ENCODE data around the gene DAG1.

DAG1 gene

DNA sequence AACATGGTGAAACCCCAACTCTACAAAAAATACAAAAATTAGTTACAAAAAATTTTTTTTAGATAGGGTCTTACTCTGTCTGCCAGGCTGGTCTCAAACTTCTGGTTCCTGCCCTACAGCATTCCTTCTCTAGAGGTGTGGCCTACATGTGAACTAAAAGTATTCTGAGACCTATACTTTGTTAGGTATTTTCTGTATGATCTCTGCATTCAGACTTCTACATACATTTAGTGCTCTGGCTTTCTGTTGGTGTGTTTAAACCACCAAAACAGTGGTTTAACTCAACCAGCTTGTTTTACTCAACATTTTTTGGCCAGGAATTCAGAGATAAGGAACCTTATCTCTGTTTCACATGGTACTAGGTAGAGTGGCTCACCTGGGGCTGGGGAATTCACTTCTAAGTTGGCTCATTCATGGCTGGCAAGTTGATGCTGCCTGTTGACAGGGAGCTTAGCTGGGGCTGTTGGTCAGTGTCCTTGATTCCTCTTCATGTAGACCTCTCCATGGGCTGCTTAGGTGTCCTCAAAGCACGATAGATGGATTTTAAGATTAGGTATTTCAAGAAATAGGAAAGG is 42.8 kb downstream of the DAG1 start:
- in situ Hi-C loops (cut with MboI; ENCODE audit: low sequenced_read_pairs): no loop called here

DNA sequence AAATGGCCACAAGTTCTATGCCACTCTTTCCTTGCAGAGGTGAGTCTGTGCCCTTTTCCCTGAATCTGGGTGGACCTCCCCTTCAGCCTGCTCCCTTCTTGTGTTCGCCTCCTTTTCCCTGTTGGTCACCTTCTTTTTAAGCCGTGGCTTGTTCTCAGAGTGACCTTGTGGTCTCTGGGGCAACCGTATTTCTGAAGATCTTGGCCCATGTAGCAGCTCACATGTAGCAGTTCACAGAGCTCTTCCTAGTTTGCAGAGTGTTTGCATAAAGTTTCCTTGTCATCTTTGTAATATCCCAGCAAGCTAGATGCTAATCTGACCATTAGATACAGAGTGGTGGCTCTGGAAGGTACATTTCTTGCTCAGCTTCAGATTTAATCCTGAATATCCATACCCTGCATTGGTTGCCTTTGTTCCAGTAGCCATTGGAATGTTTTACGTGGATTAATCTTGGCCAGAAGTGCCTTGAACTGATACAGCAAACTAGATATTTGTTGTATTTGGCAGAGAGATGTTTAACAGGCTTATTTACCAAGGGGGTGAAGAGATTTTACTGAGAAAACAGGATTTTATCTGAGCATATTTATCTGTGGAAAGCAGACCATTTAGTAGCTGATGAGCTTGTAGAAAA is 43.5 kb downstream of the DAG1 start:
- in situ Hi-C loops (cut with MboI; ENCODE audit: low sequenced_read_pairs): no loop called here

DNA sequence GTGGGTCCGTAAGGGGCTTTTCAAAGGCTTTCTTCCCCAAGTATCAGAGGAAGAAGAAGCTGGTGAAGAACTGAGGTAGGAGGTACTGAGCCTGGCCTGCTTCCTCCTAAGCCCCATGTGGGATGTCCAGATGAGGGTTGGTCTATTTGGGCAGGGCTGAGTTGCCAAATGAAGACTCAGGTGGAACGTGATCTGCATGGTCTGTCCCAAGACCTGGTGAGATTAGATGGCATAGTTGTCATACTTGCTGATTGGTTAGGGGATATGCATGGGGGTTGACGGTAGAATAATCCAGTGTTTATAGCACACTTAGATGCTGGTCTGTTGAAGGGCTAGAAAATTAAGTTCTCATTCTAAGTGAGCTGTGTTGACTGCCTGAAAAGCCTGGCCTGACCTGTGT is 47.9 kb downstream of the DAG1 start:
- in situ Hi-C loops (cut with MboI; ENCODE audit: low sequenced_read_pairs): no loop called here

DNA sequence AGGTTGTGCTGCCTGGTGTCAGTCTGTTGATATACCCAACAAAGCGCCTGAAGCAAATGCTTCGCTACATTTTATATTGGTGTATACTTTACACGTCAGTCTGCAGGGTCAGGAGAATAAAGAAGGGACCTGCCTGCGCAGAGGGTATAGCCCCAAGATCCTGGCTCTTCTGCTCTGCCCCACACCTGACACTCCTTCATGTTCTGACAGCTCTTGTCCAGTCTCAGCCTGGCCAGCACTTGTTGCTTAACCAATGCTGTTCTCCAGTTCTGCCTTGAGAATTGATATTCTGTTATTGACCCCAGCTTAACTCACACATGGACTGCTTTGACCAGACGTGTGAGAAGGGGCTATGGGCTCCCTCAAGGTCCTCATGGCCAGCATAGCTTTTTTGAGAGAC is 48.4 kb downstream of the DAG1 start:
- in situ Hi-C loops (cut with MboI; ENCODE audit: low sequenced_read_pairs): no loop called here

DNA sequence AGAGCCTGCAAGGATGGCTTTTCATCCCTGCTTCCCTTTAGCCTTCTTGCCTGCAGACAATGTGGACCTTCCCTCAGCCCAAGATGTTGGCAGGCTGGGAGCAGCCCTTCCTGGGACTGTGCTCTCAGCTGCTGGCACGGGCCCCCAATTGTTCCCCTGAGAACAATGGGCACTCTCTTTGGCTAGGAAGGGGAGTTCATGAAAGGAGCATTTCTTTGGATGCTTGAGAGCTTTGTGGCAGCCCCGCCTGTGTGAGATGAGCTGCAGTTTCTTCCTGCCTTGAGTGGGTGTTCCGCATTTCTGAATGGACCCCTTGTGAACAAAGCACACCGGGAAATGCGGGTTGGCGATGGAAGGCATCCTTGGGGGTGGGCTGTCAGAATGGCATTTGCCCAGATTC is 49.2 kb downstream of the DAG1 start:
- in situ Hi-C loops (cut with MboI; ENCODE audit: low sequenced_read_pairs): no loop called here

DNA sequence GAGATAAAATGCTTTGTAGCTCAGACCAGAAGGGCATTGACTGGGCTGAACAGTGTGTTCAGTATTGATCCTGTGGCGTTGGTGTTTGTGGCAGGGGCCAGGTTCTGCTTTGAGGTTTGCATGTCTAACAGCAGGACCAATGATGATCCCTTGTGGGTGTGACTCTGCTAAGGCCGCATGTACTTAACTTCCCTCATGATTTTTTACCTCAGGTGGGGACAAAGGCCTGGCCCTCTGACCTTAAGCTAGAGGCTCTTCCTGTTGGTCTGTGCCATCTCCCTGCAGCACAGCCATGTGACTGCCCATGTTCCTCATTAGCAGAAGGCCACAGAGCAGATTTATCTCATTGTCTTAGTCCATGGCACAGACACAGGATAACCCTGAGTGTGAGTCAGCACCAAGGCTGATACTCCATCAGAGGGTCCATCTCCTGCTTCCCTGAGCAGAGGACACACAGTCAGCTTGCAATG is 49.9 kb downstream of the DAG1 start:
- in situ Hi-C loops (cut with MboI; ENCODE audit: low sequenced_read_pairs): no loop called here

DNA sequence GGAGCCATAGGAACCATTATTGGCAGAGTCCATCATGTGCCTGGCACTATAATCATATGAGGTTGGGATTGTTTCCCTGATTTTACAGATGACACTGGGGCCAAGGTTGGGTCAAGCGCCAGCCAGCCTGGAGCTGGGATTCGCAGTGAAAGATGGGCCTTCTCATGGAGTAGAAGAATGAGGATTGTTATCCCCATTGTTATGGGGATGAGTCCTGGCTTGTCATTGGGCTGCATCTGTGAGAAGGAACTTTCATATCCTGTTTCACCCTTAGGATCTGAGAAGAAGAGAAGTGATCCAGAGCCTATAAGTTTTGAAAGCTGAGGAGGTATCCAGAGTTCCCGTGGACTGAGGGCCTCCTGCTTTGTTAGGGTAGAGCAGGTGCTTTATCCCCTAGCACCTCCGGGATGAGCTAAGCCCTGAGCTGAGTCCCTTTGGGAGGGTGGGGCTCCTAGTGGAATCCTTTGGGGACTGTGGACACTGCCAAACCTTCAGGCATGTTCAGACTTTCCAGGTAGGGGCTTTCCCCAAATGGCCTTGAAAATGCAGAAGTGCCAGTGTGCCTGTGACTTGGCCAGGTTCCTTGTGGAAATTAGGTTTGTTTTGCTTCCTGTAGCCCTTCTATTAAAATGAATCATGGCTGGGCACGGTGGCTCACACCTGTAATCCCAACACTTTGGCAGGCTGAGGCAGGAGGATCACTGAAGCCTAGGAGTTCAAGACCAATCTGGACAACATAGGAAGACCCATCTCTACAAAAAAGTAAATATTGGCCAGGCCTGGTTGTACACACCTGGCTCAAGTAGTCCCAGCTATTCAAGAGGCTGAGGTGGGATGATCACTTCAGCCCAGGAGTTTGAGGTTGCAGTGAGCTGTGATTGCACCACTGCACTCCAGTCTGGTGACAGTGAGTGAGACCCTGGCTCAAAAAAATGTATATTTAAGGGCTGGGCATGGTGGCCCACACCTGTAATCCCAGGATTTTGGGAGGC is 54.0 kb downstream of the DAG1 start:
- in situ Hi-C loops (cut with MboI; ENCODE audit: low sequenced_read_pairs): no loop called here

DNA sequence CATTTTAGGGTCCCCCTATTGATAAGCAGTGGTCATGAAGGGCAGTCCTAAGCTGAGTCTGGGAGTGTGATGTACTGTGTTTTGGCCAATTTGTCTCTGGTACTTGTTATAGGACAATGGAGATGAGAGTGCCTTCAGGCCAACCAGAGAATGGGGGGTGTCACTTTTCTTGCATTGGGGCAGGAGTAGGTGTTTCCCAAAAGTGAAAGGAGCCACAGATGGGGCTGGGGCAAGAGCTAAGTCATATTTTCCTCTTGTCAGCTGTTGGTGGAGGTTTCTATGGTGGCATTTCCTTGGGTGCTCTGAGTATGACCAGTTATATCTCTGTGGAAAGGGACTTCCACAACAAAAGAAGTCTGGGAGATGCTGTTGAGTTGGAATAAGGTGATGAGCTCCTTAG is 59.5 kb downstream of the DAG1 start:
- in situ Hi-C loops (cut with MboI; ENCODE audit: low sequenced_read_pairs): loop anchor here (25.0 kb wide), 1 partner anchor 133 kb away; the partner anchor contains the start of gene APEH

DNA sequence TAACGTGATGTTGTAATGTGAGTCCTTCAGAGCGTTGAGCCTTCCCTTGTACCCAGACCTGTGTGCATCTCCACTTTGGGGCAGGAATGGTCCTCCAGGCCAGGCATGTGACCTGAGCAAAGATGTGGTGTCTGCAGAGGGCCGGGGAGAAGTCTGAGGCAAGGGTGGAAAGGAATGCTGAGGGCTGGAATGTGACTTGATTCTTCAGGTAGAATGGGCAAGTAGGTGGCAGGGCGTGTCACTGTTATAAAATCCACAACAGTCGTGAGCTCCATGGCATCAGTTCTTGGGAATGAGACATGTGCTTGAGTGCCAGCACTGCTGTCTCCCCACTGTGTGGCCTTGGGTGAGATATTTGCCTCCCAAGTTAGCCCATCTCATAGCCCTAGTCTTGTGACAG is 60.2 kb downstream of the DAG1 start:
- in situ Hi-C loops (cut with MboI; ENCODE audit: low sequenced_read_pairs): loop anchor here (25.0 kb wide), 1 partner anchor 132 kb away; the partner anchor contains the start of gene APEH

DNA sequence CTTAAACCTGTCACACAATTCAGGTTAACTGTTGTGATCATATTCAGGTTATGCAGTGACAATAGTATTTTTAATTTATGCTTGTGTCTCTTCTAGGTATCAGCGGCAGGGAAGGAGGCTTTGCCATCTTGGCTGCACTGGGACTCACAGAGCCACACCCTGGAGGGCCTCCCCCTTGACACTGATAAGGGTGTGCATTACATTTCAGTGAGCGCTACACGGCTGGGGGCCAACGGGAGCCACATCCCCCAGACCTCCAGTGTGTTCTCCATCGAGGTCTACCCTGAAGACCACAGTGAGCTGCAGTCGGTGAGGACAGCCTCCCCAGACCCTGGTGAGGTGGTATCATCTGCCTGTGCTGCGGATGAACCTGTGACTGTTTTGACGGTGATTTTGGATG is 60.6 kb downstream of the DAG1 start:
- in situ Hi-C loops (cut with MboI; ENCODE audit: low sequenced_read_pairs): loop anchor here (25.0 kb wide), 1 partner anchor 132 kb away; the partner anchor contains the start of gene APEH

DNA sequence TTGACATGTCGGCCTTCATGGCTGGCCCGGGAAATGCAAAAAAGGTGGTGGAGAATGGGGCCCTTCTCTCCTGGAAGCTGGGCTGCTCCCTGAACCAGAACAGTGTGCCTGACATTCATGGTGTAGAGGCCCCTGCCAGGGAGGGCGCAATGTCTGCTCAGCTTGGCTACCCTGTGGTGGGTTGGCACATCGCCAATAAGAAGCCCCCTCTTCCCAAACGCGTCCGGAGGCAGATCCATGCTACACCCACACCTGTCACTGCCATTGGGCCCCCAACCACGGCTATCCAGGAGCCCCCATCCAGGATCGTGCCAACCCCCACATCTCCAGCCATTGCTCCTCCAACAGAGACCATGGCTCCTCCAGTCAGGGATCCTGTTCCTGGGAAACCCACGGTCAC is 61.2 kb downstream of the DAG1 start:
- in situ Hi-C loops (cut with MboI; ENCODE audit: low sequenced_read_pairs): loop anchor here (25.0 kb wide), 1 partner anchor 131 kb away; the partner anchor contains the start of gene APEH

DNA sequence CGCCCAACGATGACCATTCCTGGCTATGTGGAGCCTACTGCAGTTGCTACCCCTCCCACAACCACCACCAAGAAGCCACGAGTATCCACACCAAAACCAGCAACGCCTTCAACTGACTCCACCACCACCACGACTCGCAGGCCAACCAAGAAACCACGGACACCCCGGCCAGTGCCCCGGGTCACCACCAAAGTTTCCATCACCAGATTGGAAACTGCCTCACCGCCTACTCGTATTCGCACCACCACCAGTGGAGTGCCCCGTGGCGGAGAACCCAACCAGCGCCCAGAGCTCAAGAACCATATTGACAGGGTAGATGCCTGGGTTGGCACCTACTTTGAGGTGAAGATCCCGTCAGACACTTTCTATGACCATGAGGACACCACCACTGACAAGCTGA is 61.6 kb downstream of the DAG1 start:
- in situ Hi-C loops (cut with MboI; ENCODE audit: low sequenced_read_pairs): loop anchor here (25.0 kb wide), 1 partner anchor 131 kb away; the partner anchor contains the start of gene APEH

DNA sequence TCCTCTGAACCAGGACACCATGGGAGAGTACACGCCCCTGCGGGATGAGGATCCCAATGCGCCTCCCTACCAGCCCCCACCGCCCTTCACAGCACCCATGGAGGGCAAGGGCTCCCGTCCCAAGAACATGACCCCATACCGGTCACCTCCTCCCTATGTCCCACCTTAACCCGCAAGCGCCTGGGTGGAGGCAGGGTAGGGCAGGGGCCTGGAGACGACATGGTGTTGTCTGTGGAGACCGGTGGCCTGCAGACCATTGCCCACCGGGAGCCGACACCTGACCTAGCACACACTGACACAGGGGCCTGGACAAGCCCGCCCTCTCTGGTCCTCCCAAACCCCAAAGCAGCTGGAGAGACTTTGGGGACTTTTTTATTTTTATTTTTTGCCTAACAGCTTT is 63.0 kb downstream of the DAG1 start:
- in situ Hi-C loops (cut with MboI; ENCODE audit: low sequenced_read_pairs): loop anchor here (25.0 kb wide), 1 partner anchor 129 kb away; the partner anchor contains the start of gene APEH

DNA sequence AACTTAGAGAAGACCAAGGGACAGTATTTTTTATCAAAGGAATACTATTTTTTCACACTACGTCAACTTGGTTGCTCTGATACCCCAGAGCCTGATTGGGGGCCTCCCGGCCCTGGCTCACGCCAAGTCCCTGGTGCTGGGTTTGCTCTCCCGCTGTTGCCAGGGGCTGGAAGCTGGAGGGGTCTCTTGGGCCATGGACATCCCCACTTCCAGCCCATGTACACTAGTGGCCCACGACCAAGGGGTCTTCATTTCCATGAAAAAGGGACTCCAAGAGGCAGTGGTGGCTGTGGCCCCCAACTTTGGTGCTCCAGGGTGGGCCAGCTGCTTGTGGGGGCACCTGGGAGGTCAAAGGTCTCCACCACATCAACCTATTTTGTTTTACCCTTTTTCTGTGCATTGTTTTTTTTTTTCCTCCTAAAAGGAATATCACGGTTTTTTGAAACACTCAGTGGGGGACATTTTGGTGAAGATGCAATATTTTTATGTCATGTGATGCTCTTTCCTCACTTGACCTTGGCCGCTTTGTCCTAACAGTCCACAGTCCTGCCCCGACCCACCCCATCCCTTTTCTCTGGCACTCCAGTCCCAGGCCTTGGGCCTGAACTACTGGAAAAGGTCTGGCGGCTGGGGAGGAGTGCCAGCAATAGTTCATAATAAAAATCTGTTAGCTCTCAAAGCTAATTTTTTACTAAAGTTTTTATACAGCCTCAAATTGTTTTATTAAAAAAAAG is 63.9 kb downstream of the DAG1 start:
- in situ Hi-C loops (cut with MboI; ENCODE audit: low sequenced_read_pairs): loop anchor here (25.0 kb wide), 1 partner anchor 128 kb away; the partner anchor contains the start of gene APEH

DNA sequence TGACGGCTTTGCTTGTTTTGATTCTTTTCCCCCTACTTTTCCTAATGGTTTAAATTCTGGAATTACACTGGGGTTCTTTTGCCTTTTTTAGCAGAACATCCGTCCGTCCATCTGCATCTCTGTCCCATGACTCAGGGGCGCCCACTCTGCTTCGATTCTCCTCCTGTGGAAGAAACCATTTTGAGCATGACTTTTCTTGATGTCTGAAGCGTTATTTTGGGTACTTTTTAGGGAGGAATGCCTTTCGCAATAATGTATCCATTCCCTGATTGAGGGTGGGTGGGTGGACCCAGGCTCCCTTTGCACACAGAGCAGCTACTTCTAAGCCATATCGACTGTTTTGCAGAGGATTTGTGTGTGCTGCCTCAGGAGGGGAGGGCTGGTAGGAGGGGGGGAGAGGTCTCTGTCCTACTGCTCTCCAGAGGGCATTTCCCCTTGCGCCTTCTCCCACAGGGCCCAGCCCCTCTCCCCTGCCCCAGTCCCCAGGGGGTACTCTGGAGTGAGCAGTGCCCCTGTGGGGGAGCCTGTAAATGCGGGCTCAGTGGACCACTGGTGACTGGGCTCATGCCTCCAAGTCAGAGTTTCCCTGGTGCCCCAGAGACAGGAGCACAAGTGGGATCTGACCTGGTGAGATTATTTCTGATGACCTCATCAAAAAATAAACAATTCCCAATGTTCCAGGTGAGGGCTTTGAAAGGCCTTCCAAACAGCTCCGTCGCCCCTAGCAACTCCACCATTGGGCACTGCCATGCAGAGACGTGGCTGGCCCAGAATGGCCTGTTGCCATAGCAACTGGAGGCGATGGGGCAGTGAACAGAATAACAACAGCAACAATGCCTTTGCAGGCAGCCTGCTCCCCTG is 64.7 kb downstream of the DAG1 start:
- in situ Hi-C loops (cut with MboI; ENCODE audit: low sequenced_read_pairs): loop anchor here (25.0 kb wide), 1 partner anchor 127 kb away; the partner anchor contains the start of gene APEH

DNA sequence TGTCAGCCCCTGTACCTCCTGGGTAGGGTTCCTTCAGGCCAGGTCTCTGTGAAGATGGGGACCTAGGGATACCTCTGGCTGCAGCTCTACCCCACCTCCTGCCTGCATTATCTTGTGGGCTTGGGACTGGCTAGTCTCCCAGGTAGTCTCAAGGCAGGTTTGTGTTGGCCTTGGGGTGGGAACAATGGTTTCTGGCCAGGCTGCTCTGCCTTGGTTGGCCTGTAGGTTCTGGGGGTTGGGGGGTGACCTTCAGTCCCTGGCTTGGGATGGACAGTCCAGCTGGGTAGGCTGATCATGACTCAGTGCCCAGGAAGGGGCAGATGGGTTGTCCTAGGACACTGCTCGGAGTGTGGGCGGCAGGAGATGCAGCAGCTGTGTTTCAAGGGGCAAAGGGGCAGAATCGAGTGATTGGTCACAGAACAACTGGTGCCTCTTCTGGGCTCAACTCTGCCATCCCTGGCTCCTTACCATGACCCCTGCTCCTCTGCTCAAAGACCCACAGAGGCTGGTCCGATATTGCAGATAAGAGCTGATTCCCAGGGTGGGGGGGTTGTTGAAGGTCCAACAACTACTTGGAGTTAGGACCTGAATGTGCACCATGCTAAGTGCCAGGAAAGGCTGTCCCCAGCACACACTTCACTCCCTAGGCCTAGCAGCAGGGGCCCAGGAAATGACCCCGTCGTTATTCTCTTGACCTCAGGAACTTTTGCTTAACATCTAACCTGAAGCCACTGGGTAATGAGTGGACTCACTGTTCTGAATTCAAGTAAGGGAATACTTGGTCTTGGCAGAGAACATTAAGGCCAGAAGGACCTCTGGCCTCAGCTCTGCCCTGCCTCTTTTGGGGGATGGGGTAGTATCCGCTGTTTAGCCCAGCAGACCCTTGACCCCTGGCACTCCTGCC is 66.2 kb downstream of the DAG1 start:
- in situ Hi-C loops (cut with MboI; ENCODE audit: low sequenced_read_pairs): loop anchor here (25.0 kb wide), 1 partner anchor 126 kb away; the partner anchor contains the start of gene APEH

DNA sequence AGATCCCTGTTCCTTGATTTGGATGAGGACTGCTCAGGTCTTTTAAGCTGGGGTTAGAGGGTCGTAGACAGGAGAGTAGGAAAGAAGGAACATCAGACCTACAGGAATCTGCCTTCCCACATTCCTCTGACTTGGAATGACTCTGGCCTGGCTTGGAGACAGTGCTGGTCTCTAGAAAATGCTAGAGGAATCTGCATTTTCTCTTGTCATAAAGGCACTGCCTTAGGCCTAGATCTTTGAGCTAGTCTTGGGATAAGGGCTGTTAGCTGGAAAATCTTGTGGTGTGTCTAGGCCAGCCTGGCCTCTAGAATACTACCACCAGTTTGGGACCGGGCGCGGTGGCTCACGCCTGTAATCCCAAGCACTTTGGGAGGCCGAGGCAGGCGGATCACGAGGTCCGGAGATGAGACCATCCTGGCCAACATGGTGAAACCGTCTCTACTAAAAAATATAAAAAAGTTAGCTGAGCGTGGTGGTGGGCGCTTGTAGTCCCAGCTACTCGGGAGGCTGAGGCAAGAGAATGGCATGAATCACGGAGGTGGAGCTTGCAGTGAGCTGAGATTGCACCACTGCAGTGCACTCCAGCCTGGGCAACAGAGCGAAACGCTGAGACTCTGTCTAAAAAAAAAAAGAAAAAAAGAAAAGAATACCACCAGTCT is 66.9 kb downstream of the DAG1 start:
- in situ Hi-C loops (cut with MboI; ENCODE audit: low sequenced_read_pairs): loop anchor here (25.0 kb wide), 1 partner anchor 125 kb away; the partner anchor contains the start of gene APEH

Measured in HL-60/S4 (cell line).